ENCODE results near the gene RAB5A. TPM values are rescaled to one million over a fixed set of nuclear protein-coding genes. Genes with fewer than 3 reads are reported as not detected.
"Not testable (repeated sequence)": the region's sequence is repeated elsewhere in the genome, so short reads cannot be mapped to it uniquely, and the experiment has no call there.

RAB5A gene, protein sequence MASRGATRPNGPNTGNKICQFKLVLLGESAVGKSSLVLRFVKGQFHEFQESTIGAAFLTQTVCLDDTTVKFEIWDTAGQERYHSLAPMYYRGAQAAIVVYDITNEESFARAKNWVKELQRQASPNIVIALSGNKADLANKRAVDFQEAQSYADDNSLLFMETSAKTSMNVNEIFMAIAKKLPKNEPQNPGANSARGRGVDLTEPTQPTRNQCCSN
- total RNA-seq (10 to 100 TPM; 45.2 to 71.3 (median 47.9) TPM), polyA plus RNA-seq (32.5 TPM)
- long read RNA-seq, donor 1, transcript RAB5A-201 (6 exons, 2,536 nt): major isoform, 67 of 73 reads
- long read RNA-seq, donor 1, partial matches to known transcripts: 0 of 73 reads
- long read RNA-seq, donor 1, other reads (novel, unspliced or antisense): 5 of 73 reads
- long read RNA-seq, donor 2, transcript RAB5A-201 (6 exons, 2,536 nt): major isoform, 17 of 20 reads
- long read RNA-seq, donor 2, partial matches to known transcripts: 0 of 20 reads
- long read RNA-seq, donor 2, other reads (novel, unspliced or antisense): 1 of 20 reads
- long read RNA-seq, donor 3, transcript RAB5A-201 (6 exons, 2,536 nt): major isoform, 72 of 82 reads
- long read RNA-seq, donor 3, partial matches to known transcripts: 4 of 82 reads
- long read RNA-seq, donor 3, other reads (novel, unspliced or antisense): 6 of 82 reads
- long read RNA-seq, donor 4, transcript RAB5A-201 (6 exons, 2,536 nt): major isoform, 21 of 24 reads
- long read RNA-seq, donor 4, partial matches to known transcripts: 0 of 24 reads
- long read RNA-seq, donor 4, other reads (novel, unspliced or antisense): 2 of 24 reads

DNA sequence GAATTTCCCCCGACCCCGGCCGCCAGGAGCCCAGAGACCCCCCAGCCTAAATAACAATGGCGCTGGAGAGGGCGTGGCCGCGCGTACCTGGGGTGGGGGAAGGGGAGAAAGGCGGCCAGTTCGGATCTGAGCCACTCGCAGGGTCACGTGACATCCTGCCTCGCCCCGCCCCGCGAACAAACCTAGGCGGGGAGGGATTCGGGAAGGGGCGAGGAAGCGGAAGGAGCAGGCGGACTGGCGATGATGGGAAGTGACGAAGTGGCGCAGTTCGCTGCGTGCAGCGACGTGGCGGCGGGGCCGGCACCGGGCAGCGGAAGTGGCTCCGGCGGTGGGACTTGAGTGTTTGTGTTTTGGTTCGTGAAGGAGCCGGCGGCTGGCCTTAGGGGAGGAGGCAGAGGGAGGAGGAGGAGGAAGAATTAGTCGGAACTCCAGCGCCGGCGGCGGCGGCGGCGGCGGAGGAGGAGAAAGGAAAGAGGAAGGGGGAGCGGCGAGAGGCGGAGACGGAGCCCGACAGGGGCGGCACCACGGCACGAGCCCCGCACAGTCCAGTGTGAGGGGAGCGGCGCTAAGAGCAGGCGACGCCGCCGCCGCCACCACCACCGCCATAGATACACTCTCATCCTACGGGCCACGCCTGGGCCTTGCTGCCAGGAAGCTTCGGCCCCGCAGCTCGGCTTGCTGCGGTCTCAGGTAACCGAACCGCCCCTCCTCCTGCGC lies at the start of gene RAB5A:
Gene RAB5A, plus strand, starts transcription at position 266 of the 717 bp plus-strand sequence. CDS start 3,802 bp downstream, outside the sequence.
- peak within 1 kb of the TSS; percentile 84 for H3K4me3 ChIP-seq (ENCODE audit: low read length)
- DNase-seq (peak; percentile 98 to 99 (median 99)), ATAC-seq (peak; percentile 99)
- peak within 1 kb of the TSS; percentile 92 for H3K27ac ChIP-seq (ENCODE audit: low read length)
- H3K4me1 ChIP-seq (ENCODE audit: control insufficient read depth, insufficient read depth, low read length): no peaks in the 10 kb centered on the region
- WGBS: under 1% methylated on average over 73 of the region's 73 CpGs
- H3K9me3 ChIP-seq (ENCODE audit: control insufficient read depth, low read length): no peaks in the 10 kb centered on the region
- intact Hi-C loops (cut with DNase I): loop anchor here in 2 of 4 donors (5.0 to 10.0 kb wide), 2 partner anchors 95 to 238 kb away; partner anchors contain the start of genes SGO1 (in 2 of the 2) and KAT2B (in 1 of the 2)
- H3K27me3 ChIP-seq (ENCODE audit: control insufficient read depth, insufficient read depth): no peaks in the 10 kb centered on the region

DNA sequence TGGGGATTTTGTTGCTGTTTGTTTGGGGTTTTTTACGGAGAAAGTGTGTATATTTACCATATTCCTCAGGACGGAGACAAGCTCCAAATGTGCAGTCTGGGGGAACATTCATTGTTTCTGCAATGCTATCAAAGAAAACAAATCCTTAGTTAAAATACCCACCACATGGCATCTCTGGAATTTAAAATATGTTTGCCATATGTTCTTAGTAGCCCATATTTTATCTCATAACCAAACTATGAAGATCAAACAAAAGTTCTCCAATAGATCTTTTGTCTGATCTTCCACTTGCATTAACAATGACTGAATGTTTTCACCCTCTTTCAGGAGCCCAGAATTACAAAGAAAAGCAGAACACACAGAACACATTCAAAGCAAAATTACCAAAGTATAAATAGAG lies 48.2 kb upstream of the RAB5A start:
- no peak overlapping the region for H3K4me3 ChIP-seq (ENCODE audit: low read length)
- H3K9me3 ChIP-seq (ENCODE audit: control insufficient read depth, low read length): no peaks in the 10 kb centered on the region
- H3K27ac ChIP-seq (ENCODE audit: low read length): no peak overlapping the region
- H3K27me3 ChIP-seq (ENCODE audit: control insufficient read depth, insufficient read depth): no peaks in the 10 kb centered on the region
- 83% methylated on average over 2 of the region's 2 CpGs for WGBS
- intact Hi-C loops (cut with DNase I): no loop called here
- no peak for ATAC-seq
- no peaks in the 10 kb centered on the region for H3K4me1 ChIP-seq (ENCODE audit: control insufficient read depth, insufficient read depth, low read length)
- DNase-seq: no peak

GRCh38 chr3:19899264-19899663 lies 47.6 kb upstream of the RAB5A start:
- H3K9me3 ChIP-seq (ENCODE audit: control insufficient read depth, low read length): no peaks in the 10 kb centered on the region
- 95% methylated on average over 2 of the region's 2 CpGs for WGBS
- no peak overlapping the region for H3K4me3 ChIP-seq (ENCODE audit: low read length)
- no peaks in the 10 kb centered on the region for H3K4me1 ChIP-seq (ENCODE audit: control insufficient read depth, insufficient read depth, low read length)
- no peak for ATAC-seq
- no peak for DNase-seq
- intact Hi-C loops (cut with DNase I): no loop called here
- H3K27me3 ChIP-seq (ENCODE audit: control insufficient read depth, insufficient read depth): no peaks in the 10 kb centered on the region
- H3K27ac ChIP-seq (ENCODE audit: low read length): no peak overlapping the region

GRCh38 chr3:19899833-19900232 lies 47.1 kb upstream of the RAB5A start:
- DNase-seq; H3K27ac ChIP-seq (ENCODE audit: low read length); intact Hi-C loops (cut with DNase I); H3K9me3 ChIP-seq (ENCODE audit: control insufficient read depth, low read length); H3K27me3 ChIP-seq (ENCODE audit: control insufficient read depth, insufficient read depth); ATAC-seq; H3K4me3 ChIP-seq (ENCODE audit: low read length); H3K4me1 ChIP-seq (ENCODE audit: control insufficient read depth, insufficient read depth, low read length): not testable (repeated sequence)
- 87% methylated on average over 7 of the region's 7 CpGs for WGBS

GRCh38 chr3:19901337-19901736 lies 45.6 kb upstream of the RAB5A start:
- 74% methylated on average over 5 of the region's 5 CpGs for WGBS
- DNase-seq: no peak
- Histone ChIP-seq H3K4me1 (ENCODE audit: control insufficient read depth, insufficient read depth, low read length) (no peaks in the 10 kb centered on the region), H3K9me3 (ENCODE audit: control insufficient read depth, low read length) (no peaks in the 10 kb centered on the region), H3K27ac (ENCODE audit: low read length) (no peak overlapping the region), H3K4me3 (ENCODE audit: low read length) (no peak overlapping the region), H3K27me3 (ENCODE audit: control insufficient read depth, insufficient read depth) (no peaks in the 10 kb centered on the region)
- intact Hi-C loops (cut with DNase I): no loop called here
- no peak for ATAC-seq

- 70% methylated on average over 4 of the region's 4 CpGs for WGBS
- intact Hi-C loops (cut with DNase I): no loop called here
- ATAC-seq (no peak), DNase-seq (no peak)
- Histone ChIP-seq H3K27me3 (ENCODE audit: control insufficient read depth, insufficient read depth) (no peaks in the 10 kb centered on the region), H3K9me3 (ENCODE audit: control insufficient read depth, low read length) (no peaks in the 10 kb centered on the region), H3K4me1 (ENCODE audit: control insufficient read depth, insufficient read depth, low read length) (no peaks in the 10 kb centered on the region), H3K27ac (ENCODE audit: low read length) (no peak overlapping the region), H3K4me3 (ENCODE audit: low read length) (no peak overlapping the region)
Measured at GRCh38 chr3:19901918-19902317, 45.0 kb upstream of the RAB5A start.

DNA sequence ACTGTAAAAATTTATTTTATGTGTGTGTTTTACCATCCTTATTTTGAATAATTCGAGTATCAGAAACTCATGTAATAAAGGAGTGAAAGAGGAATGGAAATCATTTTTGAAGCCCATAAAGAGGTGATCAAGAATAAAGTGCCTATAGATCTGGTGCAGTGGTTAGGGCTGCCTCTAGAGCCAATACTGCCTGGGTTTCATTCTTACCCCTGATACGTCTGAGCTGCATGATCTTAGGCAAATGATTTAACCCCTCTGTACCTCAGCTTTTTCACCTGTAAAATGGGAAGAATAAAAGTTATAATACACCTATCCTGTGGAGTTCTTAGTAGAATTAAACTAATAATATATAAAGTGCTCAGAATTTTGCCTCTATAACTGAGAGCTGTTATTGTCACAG lies 43.2 kb upstream of the RAB5A start:
- no peak for ATAC-seq
- no peaks in the 10 kb centered on the region for H3K27me3 ChIP-seq (ENCODE audit: control insufficient read depth, insufficient read depth)
- 67% methylated on average over 2 of the region's 2 CpGs for WGBS
- H3K4me3 ChIP-seq (ENCODE audit: low read length): no peak overlapping the region
- no peak for DNase-seq
- H3K27ac ChIP-seq (ENCODE audit: low read length): no peak overlapping the region
- intact Hi-C loops (cut with DNase I): no loop called here
- H3K9me3 ChIP-seq (ENCODE audit: control insufficient read depth, low read length): no peaks in the 10 kb centered on the region
- no peaks in the 10 kb centered on the region for H3K4me1 ChIP-seq (ENCODE audit: control insufficient read depth, insufficient read depth, low read length)

DNA sequence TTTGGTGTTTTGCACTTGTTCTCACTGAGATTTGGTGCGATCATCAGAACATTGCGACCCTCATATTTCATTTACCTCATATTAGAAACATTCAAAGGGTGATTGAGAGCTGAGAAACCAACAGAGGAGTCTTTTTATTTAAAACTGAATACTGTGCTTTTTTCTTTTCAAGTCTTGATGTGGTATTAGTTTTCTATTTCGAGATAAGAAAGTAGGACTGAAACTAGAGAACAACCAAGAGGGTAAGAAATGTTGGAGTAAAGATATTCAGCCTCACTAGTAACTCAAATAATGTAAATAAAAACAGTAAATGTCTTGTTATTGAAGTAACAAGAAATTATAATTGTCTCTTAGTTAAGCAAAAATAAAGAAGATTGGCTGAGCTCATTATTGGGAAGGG lies 39.4 kb upstream of the RAB5A start:
- 86% methylated on average over 3 of the region's 3 CpGs for WGBS
- H3K4me1 ChIP-seq (ENCODE audit: control insufficient read depth, insufficient read depth, low read length): no peaks in the 10 kb centered on the region
- no peaks in the 10 kb centered on the region for H3K27me3 ChIP-seq (ENCODE audit: control insufficient read depth, insufficient read depth)
- no peak overlapping the region for H3K27ac ChIP-seq (ENCODE audit: low read length)
- no peak overlapping the region for H3K4me3 ChIP-seq (ENCODE audit: low read length)
- intact Hi-C loops (cut with DNase I): no loop called here
- ATAC-seq: no peak
- H3K9me3 ChIP-seq (ENCODE audit: control insufficient read depth, low read length): no peaks in the 10 kb centered on the region
- DNase-seq: no peak

GRCh38 chr3:19911452-19911851 lies 35.4 kb upstream of the RAB5A start:
- Histone ChIP-seq H3K4me3 (ENCODE audit: low read length) (no peak overlapping the region), H3K27ac (ENCODE audit: low read length) (no peak overlapping the region), H3K9me3 (ENCODE audit: control insufficient read depth, low read length) (no peaks in the 10 kb centered on the region), H3K27me3 (ENCODE audit: control insufficient read depth, insufficient read depth) (no peaks in the 10 kb centered on the region), H3K4me1 (ENCODE audit: control insufficient read depth, insufficient read depth, low read length) (no peaks in the 10 kb centered on the region)
- DNase-seq (no peak), ATAC-seq (no peak)
- intact Hi-C loops (cut with DNase I): no loop called here

- H3K27ac ChIP-seq (ENCODE audit: low read length): no peak overlapping the region
- H3K27me3 ChIP-seq (ENCODE audit: control insufficient read depth, insufficient read depth): no peaks in the 10 kb centered on the region
- WGBS: 100% methylated on average over 1 of the region's 1 CpG
- no peaks in the 10 kb centered on the region for H3K9me3 ChIP-seq (ENCODE audit: control insufficient read depth, low read length)
- intact Hi-C loops (cut with DNase I): no loop called here
- no peaks in the 10 kb centered on the region for H3K4me1 ChIP-seq (ENCODE audit: control insufficient read depth, insufficient read depth, low read length)
- DNase-seq (no peak), ATAC-seq (no peak)
- no peak overlapping the region for H3K4me3 ChIP-seq (ENCODE audit: low read length)
Measured at GRCh38 chr3:19917167-19917566, 29.7 kb upstream of the RAB5A start.
